PFSK-1 (cell line): ENCODE data around the gene OSBPL8.

Source experiments
- FOXP2 ChIP-seq: optimal IDR thresholded peaks from 2 replicates; pipeline ENCODE3; 2011; ENCODE audit warnings: borderline replicate concordance, control low read depth, inconsistent platforms; ENCODE audit not compliant: insufficient read depth; ENCODE audit errors: extremely low read length, extremely low read depth
- POLR2AphosphoS5 ChIP-seq: IDR thresholded peaks from 2 replicates; pipeline ENCODE4 v1.6.1; 2012; ENCODE audit warnings: low read depth, mild to moderate bottlenecking, control low read depth, low read length, moderate library complexity
- REST ChIP-seq, 2 experiments: IDR thresholded peaks; 2 replicates each; pipeline versions ENCODE4 v1.6.1 to v1.8.0; 2011 to 2012; ENCODE audit warnings: low read depth in 2 of 2, low read length in 2 of 2, control low read depth in 1 of 2, inconsistent platforms in 1 of 2, mild to moderate bottlenecking in 1 of 2, moderate library complexity in 1 of 2; ENCODE audit not compliant: insufficient read depth in 1 of 2
- SIN3A ChIP-seq: IDR thresholded peaks from 2 replicates; pipeline ENCODE4 v1.6.1; 2012; ENCODE audit warnings: mild to moderate bottlenecking, low read length, moderate library complexity, borderline replicate concordance; ENCODE audit not compliant: insufficient read depth
- TAF1 ChIP-seq: IDR thresholded peaks from 2 replicates; pipeline ENCODE4 v1.6.1; 2012; ENCODE audit warnings: low read length, control low read depth, borderline replicate concordance; ENCODE audit not compliant: insufficient read depth

The OSBPL8 gene

GRCh38 chr12:76446090-76446489 is 113.5 kb downstream of the OSBPL8 start:
- no peak for TF ChIP-seq SIN3A
- no peak for TF ChIP-seq REST (IDR thresholded peaks at IDR 0.05; ENCODE audit: insufficient read depth in 1 of 2, low read depth in 2 of 2, low read length in 2 of 2)
- no peak for TF ChIP-seq TAF1
- no peak for TF ChIP-seq FOXP2
- TF ChIP-seq POLR2AphosphoS5, result no peak

- TF ChIP-seq FOXP2 (no peak), REST (IDR thresholded peaks at IDR 0.05; ENCODE audit: insufficient read depth in 1 of 2, low read depth in 2 of 2, low read length in 2 of 2) (no peak), SIN3A (no peak), POLR2AphosphoS5 (no peak), TAF1 (no peak)
These were observed 114.1 kb downstream of the OSBPL8 start for GRCh38 chr12:76445462-76445861.

GRCh38 chr12:76444408-76444984 is 115.1 kb downstream of the OSBPL8 start:
- TF ChIP-seq REST (IDR thresholded peaks at IDR 0.05; ENCODE audit: insufficient read depth in 1 of 2, low read depth in 2 of 2, low read length in 2 of 2), result no peak
- no peak for TF ChIP-seq FOXP2
- TF ChIP-seq SIN3A, result no peak
- no peak for TF ChIP-seq POLR2AphosphoS5
- TF ChIP-seq TAF1, result no peak

GRCh38 chr12:76441016-76441415 is 118.6 kb downstream of the OSBPL8 start:
- TF ChIP-seq TAF1, result no peak
- TF ChIP-seq FOXP2, result no peak
- no peak for TF ChIP-seq POLR2AphosphoS5
- no peak for TF ChIP-seq SIN3A
- TF ChIP-seq REST (IDR thresholded peaks at IDR 0.05; ENCODE audit: insufficient read depth in 1 of 2, low read depth in 2 of 2, low read length in 2 of 2), result no peak

- TF ChIP-seq TAF1, result no peak
- TF ChIP-seq REST (IDR thresholded peaks at IDR 0.05; ENCODE audit: insufficient read depth in 1 of 2, low read depth in 2 of 2, low read length in 2 of 2), result no peak
- TF ChIP-seq FOXP2, result no peak
- TF ChIP-seq POLR2AphosphoS5, result no peak
- no peak for TF ChIP-seq SIN3A
These were observed 126.8 kb downstream of the OSBPL8 start for GRCh38 chr12:76432733-76433132.
